Heart left ventricle (tissue), 13 donors: Measurements from ENCODE around the gene HYCC1.

Experiments used
- CTCF ChIP-seq, 12 donors: fragments of 200-600 bp; sonication (generic) in 4 of 12; IDR thresholded peaks; one replicate each; pipeline versions ENCODE4 v1.5.0 to v1.8.0; 2018 to 2022; ENCODE audit warnings: antibody characterized with exemption in 12 of 12, mild to moderate bottlenecking in 5 of 12
- POLR2A ChIP-seq, 2 donors: fragments of 450-650 bp; IDR thresholded peaks; one replicate each; pipeline ENCODE4 v1.6.1; 2017; ENCODE audit warnings: antibody characterized with exemption in 2 of 2, mild to moderate bottlenecking in 2 of 2, moderate library complexity in 2 of 2
- donor health status: ischemic (EF 13 %, LVEDD 7.1; RV severe dilation, severe dysfunction).
- donor health status: DM: no; HTN: yes; CAD: no.
- donor health status: DM: no; HTN: no; CAD: no.
- donor health status: ischemic (EF 25% LVEDD 6.9; RV normal size, moderate dysfunction).
- donor health status: ischemic (EF 25% LVEDD 5.7; RV mildly dilated, moderate dysfunction).
- donor health status: ischemic (EF 35%, LVEDD 5.7; RV mildly dilated, moderate dysfunction).
- donor health status: nonischemic (EF 11% LVEDD 7.7; RV severe dilation, severe dysfunction).
- donor health status: DM: yes; HTN: yes; CAD: no.
- donor health status: PGD.
- donor health status: ischemic (EF 29% LVEDD 5.4; RV normal size, mild dysfunction).
- donor health status: nonischemic (EF 23%, LVEDD 6.1; RV moderate dilation, normal function).

DNA sequence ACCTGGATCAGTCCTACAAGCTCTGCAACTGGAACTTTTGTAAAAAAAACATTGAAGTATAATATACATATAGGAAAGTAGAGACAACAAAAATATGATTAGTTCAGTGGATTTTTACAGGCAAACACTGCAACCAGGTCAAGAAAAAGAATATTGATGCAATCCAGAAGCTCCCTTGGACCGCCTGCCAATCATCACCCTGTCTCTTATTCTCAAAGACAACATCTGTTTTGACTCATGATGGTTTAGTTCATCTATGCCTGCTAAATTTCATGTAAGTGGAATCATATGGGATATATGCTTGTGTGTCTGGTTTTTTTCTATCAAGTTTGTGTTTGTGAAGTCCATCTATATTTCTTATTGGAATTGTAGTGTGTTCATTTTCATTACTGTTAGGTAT is 7.7 kb upstream of the HYCC1 start:
- TF ChIP-seq POLR2A (IDR thresholded peaks at IDR 0.05): no peak
- no peak for TF ChIP-seq CTCF (IDR thresholded peaks at IDR 0.05)
